Colon (tissue), 2 donors: ENCODE measurements around the gene LSAMP.
"Not testable (repeated sequence)": the region's sequence is repeated elsewhere in the genome, so short reads cannot be mapped to it uniquely, and the experiment has no call there.

Source experiments
- FAIRE-seq: peaks from 2 replicates; lab custom pipeline; 2012; peaks lifted over from hg19 to GRCh38; lab: Jason Lieb, UNC
- donor health status: control.
- donor health status: control.

The LSAMP gene

DNA sequence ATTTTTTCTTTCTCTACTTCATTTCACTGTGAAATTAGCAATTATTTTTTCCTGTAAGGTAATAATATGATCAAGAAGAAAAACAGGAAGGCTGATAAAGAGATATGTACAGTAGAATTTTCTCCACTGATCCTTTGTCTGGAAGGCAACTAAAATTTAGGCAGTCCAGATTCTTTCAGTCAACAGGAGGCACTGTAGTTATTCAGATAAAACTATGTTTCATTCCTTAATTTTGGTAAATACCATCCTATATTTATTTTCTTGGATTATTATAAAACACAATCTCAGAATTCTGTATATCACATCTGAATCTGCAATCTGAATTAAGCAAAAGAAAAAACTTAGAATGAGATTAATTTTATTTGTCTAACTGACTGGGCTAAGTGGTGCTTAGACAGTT, 343.2 kb downstream of the LSAMP start:
- FAIRE-seq: no peak

- no peak for FAIRE-seq
Observed at GRCh38 chr3:116097226-116097625, 348.1 kb downstream of the LSAMP start.

GRCh38 chr3:116096631-116097030, 348.7 kb downstream of the LSAMP start:
- FAIRE-seq: no peak

DNA sequence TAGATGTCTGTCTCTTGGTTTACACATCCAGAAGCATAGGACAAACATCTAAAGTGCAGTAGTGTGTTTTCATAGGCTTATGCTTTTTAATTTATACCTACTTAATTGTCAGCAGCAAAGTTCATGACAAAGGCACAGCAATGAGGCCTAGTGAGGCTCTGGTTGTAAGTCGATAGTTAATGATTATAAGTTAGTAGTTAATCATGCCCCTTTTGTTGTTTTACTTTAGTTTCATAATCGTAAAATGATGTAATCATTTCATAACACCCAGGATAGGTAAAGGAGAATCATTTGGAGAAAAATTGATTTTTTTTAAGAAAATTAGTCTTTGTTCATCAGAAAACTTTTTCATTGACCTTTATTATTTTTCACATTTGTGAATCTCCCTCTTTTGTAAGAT, 351.9 kb downstream of the LSAMP start:
- no peak for FAIRE-seq

DNA sequence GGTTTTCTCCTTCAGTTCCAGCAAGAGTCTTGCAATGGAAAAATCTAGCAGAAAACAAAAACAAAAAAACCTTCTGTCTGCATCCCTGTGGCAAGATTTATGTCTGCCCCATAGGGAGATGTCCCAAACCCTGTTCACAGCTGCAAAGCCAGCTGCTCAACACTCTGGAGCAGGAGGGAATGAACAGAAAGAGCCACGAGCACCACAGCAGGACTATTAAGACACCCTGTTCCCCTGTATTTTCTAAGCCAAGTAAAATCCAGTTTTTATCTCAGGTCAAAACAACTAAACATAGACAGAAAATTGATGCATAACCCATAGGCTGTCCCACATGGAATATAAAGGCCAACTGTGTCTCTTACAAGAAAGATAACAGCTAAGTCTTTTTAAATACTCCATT, 357.9 kb downstream of the LSAMP start:
- no peak for FAIRE-seq

DNA sequence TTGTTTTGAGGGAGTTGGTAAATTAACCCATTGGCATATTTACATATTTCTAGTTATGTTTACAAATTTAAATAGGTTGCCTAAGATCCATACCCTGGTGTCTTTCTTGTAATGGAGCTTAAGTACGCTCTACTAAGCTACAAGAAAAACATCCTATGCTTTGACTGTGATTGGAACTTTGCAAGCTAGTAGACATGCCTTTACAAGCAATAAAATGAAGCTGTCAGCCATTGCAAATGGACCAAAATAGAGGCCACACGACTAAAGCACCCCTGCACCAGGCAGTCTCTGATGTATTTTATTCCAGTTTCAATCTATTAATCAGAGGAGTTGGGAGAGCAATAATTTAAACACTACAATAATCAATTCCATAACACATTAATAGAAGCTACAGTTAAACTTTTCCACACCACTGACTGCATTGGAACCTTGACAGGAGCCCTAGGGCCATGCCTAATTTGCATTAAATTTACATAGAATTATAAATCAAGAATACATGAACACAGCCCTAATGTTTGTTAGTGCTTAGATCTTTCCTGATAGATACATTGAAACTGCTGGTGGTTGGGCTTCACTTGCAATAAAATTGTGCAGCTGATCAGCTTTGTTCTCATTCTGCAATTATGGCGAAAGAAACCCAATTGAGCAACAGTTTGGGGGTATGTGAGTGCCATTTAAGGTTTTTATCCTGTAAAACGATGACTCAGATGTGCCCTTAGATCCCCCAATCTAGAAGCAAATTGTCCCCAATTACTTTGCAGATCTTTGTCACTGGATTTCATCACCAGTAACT, 360.1 kb downstream of the LSAMP start:
- FAIRE-seq: no peak

DNA sequence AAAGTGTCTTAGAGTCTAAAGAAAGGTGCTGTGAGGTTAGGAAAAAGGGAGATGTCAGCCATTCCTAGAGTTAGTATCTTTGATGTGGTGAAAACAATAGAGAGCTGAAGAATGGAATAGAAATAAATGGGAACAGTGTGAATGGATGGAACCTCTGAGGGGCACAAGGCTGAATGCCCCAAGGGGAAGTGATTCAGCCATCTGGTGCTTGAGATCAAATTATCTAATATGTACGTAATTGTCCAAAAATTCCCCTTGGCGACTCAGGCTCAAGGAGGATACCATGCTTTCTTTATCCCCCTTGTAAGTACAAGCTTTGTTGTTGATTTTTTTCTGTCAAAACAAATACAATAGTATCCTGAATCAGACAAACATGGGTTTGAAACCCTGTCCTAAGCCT, 361.6 kb downstream of the LSAMP start:
- no peak for FAIRE-seq

DNA sequence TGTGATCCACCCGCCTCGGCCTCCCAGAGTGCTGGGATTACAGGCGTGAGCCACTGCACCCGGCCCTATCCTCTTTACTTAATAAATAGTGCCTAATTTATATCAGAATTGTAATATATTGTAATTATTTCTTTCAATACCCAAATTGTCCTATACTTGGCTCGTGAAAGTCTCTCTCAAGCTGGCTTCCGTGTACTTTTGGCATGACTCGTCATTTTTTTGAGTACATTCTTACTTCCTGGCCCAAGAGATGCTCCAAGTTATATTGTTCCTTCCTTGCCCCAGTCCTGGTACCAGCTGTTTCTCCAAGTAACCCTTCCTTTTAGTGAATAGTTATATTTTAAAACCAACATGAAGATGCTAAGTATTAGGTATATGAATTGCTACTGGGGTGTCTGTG, 366.7 kb downstream of the LSAMP start:
- no peak for FAIRE-seq

- no peak for FAIRE-seq
Observed at GRCh38 chr3:116077557-116077956, 367.7 kb downstream of the LSAMP start.

GRCh38 chr3:116077059-116077458, 368.2 kb downstream of the LSAMP start:
- FAIRE-seq: no peak

GRCh38 chr3:116070516-116071278, 374.6 kb downstream of the LSAMP start:
- FAIRE-seq: not testable (repeated sequence)

DNA sequence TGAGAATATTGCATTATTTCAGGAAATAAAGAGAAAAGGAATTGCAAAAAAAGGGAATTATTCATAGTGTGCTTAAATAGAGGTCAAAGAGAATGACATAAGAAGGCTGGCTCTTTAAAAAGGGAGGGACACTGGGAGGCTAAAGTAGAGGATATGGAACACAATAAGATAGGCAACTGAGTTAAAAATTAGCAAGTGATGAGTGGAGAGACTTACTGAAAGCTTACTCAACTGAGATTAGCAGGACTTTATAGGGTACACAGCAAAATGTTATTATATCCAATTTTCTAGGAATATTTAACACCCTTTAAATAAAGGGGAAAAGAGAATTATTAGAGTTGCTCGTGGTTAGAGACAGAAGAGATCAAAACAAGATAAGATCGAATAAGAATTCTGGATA, 375.2 kb downstream of the LSAMP start:
- FAIRE-seq: no peak

DNA sequence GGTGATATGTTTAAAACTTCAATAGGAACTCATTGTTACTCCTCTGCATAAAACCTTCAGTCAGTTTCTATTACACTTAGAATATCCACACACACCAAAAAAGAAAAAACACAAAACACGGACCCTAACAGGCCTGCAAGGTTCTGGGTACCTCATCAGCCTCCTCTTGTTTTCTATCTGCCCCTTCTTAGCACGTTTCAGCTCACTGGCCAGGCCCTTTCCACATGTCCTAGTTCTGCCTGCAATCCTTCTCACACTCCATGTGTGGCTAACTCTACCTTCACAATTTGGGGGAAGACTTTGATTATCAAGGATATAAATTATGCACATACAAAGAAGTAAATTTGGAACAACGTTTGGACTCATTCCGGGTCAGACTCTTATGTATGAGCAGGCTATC, 376.3 kb downstream of the LSAMP start:
- no peak for FAIRE-seq

DNA sequence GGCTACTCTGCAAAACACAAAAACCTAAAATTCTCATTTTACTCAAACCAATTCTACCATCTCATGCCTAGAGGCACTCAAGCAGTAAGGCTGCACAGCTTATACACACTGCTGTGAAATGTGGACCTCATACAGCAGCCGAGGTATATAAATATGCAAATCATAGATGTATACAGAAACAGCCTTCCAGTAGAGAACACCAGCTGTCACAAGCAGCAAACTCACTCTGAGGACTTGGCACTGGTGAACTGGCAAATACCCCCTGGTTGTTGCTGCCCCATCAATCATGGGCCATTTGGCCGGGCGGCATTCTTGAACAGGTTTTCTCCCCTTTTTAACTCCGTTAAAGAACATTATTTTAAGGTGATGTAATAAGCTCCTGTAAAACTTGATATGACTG, 378.0 kb downstream of the LSAMP start:
- no peak for FAIRE-seq

- no peak for FAIRE-seq
Observed at GRCh38 chr3:116065501-116065900, 379.8 kb downstream of the LSAMP start.

DNA sequence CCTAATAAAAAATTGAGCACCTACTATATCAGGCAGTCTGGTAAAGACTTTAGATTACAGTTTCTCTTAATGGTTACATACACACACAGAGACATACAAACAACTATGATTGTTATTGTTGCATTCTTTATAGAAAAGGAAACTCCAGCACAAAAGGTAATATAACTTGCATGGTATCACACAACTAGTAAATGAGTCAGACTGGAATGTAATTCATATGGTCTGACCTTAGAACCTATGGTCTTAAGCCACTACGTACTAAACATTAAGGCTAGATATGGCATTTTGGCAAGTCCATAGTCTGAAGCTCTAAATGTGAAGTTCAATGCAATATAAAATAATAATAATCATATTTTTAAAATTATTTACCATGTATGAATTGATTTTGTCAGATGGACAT, 380.6 kb downstream of the LSAMP start:
- no peak for FAIRE-seq

DNA sequence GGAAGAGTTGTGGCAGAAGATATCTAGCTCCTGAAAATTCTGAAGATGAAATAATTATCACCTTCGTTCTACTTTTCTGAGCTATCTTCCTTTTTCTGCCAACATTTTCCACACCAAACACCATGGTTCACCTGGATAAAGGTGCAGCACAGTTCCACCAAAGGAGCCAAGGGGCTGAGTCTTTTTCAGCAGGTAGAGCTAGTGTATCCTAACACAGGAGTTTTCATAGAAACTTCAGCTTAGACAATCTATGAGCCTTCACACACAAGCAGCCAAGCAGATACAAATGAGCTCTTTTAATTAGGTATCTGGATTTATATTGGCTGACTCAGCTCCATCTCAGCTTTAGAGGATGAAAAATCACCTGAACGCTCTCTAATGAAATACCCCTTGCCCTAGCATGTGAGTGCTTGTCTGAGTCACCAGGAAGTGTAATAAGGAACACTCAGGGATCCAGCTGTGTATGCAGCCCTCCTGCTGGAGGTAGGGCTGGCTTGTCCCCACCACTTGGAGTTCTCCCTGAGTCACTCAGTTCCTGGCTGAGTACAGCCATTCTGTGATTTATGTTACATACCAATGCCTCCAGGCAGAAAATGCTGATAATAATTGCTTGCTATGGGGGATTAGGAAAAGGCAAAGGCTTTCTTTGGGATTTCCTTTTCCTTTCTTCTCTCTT, 385.7 kb downstream of the LSAMP start:
- no peak for FAIRE-seq

- FAIRE-seq: no peak
Observed at GRCh38 chr3:116058844-116059243, 386.4 kb downstream of the LSAMP start.

- no peak for FAIRE-seq
Observed at GRCh38 chr3:116057400-116058006, 387.8 kb downstream of the LSAMP start.

GRCh38 chr3:116056280-116056679, 389.0 kb downstream of the LSAMP start:
- FAIRE-seq: no peak

DNA sequence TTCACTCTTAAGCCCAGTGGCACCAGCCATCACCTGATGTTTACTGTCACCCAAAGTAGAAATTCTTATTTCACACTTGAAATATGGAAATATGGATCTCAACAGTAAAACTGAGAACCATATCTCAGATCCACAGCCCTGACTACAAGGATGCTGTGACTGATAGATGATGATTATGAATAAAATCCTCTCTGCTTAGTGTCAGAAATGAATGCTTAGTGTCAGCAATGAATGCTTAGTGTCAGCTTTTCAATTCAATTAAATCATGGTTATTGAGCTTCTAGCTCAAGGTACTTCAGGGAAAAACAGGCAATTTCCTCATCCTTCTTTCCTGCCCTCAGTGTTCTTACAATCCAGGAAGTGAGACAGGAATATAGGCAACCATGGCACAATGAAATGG, 392.3 kb downstream of the LSAMP start:
- FAIRE-seq: no peak

DNA sequence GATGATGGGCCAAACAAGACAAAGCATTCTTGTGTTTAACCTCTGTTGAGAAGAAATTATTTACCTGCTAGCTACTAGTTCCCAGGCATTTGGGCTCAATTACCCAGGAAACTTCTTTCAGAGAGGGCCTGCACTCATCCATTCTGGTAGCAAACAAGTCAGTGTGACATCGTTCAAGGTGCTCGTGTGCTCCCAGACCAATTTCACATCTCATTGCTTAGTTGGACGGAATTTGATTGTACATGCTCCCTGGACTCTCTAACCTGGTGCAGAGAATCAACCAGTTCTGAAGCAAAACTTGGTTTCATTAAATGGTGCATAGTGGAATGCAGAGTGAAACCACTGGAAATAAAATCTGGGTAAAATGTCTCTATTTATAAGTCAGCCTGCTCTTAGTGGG, 392.7 kb downstream of the LSAMP start:
- FAIRE-seq: no peak

DNA sequence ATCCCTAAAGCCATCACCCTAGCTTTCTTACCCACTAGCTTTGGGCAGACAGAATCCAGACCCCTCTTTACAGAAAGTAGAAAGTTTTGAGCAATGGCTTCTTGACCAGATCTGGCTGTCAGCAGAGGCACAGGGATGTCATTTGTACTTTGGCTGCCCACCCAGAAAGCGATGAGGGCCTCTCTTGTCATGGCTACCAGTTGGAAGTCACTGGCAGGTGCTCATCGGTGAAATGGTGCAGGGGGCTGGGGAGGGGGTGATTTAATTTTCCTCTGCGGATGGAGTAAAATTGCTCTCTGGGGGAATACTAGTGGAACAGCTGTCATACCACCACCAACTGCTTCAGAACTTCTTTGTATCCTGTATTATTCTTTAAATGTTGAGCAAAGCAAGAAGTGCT, 393.7 kb downstream of the LSAMP start:
- no peak for FAIRE-seq
